Right lobe of liver (tissue), 4 donors: ENCODE results near the gene NDUFAF2.

Experiments used
- POLR2A ChIP-seq: fragments of 450-650 bp; IDR thresholded peaks from one replicate; pipeline ENCODE4 v1.6.1; 2017; ENCODE audit warnings: antibody characterized with exemption, mild to moderate bottlenecking
- TF ChIP-seq, protein P1 (sequence below), 4 donors: fragments of 200-600 bp in 3 of 4; fragments of 450-650 bp in 1 of 4; IDR thresholded peaks; one replicate each; pipeline versions ENCODE4 v1.5.1 to v1.8.0; 2016 to 2022; ENCODE audit warnings: antibody characterized with exemption in 4 of 4, mild to moderate bottlenecking in 2 of 4
- donor health status: DM: no; HTN: no; CAD: no.
- donor health status: DM: no; HTN: no; CAD: no.
- donor health status: DM: no; HTN: yes; CAD: no.

DNA sequence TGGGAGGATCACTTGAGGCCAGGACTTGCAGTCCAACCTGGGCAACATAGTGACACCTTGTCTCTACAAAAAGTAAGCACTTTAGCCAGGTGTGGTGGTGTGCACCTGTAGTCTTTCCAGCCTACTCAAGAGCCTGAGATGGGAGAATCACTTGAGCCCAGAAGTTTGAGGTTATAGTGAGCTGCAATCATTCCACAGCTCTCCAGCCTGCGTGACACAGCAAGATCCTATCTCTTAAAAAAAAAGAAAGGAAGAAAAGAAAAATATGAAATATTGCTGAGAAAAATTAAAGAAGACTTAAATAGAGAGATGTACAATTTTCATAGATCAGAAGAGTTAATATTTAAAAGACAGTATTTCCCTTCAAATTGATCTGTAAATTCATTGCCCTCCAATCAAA is 140.9 kb downstream of the NDUFAF2 start:
- TF ChIP-seq, protein P1, sequence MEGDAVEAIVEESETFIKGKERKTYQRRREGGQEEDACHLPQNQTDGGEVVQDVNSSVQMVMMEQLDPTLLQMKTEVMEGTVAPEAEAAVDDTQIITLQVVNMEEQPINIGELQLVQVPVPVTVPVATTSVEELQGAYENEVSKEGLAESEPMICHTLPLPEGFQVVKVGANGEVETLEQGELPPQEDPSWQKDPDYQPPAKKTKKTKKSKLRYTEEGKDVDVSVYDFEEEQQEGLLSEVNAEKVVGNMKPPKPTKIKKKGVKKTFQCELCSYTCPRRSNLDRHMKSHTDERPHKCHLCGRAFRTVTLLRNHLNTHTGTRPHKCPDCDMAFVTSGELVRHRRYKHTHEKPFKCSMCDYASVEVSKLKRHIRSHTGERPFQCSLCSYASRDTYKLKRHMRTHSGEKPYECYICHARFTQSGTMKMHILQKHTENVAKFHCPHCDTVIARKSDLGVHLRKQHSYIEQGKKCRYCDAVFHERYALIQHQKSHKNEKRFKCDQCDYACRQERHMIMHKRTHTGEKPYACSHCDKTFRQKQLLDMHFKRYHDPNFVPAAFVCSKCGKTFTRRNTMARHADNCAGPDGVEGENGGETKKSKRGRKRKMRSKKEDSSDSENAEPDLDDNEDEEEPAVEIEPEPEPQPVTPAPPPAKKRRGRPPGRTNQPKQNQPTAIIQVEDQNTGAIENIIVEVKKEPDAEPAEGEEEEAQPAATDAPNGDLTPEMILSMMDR (IDR thresholded peaks at IDR 0.05) = no peak
- TF ChIP-seq POLR2A = no peak
